GM18511 (cell line): ENCODE results near the gene OCIAD2.
"Not testable (repeated sequence)": the region's sequence is repeated elsewhere in the genome, so short reads cannot be mapped to it uniquely, and the experiment has no call there.

ENCODE experiments used
- ATAC-seq: cut with Tn5 transposase; IDR thresholded peaks from one replicate; pipeline ENCODE4 v1.9.1; 2021; ENCODE audit warnings: mild to moderate bottlenecking, moderate library complexity; ENCODE audit not compliant: unreplicated experiment

The OCIAD2 gene

GRCh38 chr4:48854982-48855381, 51.6 kb downstream of the OCIAD2 start:
- ATAC-seq: no peak

DNA sequence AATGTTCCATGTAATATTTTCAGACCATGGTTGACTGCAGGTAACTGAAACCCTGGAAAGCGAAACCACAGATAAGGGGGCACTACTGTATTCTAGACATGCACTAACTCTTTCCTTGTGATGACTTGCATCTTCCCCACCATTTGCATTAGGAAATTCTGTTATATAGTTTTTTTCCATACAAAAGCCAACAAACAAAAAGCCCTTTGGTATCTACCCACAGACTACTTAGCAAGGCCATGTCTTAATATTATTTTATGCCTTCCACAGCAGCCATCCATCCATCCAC, 52.2 kb downstream of the OCIAD2 start:
- no peak for ATAC-seq

- ATAC-seq: no peak
Measured at GRCh38 chr4:48853604-48854394, 52.8 kb downstream of the OCIAD2 start.

DNA sequence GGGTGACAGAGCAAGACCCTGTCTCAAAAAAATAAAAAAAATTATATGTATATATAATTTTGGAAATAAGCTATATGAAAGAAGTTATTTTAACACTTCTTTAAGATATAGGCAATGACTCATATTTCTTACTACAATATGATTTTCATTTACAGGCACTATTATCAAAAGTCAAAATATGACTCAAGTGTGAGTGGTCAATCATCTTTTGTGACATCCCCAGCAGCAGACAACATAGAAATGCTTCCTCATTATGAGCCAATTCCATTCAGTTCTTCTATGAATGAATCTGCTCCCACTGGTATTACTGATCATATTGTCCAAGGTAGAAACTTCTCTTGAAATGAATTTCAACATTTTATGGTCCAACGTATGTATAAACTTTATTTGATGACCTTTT, 54.9 kb downstream of the OCIAD2 start:
- ATAC-seq: no peak

DNA sequence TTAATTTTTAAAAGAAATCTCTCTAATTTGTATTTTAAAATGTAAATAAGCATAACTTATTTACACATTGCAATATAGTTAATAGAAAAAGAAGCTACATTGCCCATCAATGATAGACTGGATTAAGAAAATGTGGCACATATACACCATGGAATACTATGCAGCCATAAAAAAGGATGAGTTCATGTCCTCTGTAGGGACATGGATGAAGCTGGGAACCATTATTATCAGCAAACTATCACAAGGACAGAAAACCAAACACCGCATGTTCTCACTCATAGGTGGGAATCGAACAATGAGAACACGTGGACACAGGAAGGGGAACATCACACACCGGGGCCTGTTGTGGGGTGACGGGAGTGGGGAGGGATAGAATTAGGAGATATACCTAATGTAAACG, 57.8 kb downstream of the OCIAD2 start:
- not testable (repeated sequence) for ATAC-seq

DNA sequence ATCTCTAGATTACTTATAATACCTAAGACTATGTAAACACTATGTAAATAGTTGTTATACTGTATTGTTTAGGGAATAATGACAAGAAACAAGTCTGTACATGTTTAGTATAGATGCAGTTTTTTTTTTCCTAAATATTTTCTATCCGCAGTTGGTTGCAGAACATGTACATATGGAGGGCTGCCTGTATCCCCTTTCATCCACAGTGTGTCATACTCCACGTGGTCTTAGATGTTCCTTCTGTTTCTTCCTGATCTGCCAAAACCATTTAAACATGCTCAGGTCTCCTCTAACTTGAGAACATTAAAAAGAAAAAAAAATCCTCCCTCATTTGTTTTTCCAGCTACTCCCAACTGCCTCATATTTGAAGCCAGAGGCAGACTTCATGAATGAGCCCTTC, 61.7 kb downstream of the OCIAD2 start:
- ATAC-seq: no peak

DNA sequence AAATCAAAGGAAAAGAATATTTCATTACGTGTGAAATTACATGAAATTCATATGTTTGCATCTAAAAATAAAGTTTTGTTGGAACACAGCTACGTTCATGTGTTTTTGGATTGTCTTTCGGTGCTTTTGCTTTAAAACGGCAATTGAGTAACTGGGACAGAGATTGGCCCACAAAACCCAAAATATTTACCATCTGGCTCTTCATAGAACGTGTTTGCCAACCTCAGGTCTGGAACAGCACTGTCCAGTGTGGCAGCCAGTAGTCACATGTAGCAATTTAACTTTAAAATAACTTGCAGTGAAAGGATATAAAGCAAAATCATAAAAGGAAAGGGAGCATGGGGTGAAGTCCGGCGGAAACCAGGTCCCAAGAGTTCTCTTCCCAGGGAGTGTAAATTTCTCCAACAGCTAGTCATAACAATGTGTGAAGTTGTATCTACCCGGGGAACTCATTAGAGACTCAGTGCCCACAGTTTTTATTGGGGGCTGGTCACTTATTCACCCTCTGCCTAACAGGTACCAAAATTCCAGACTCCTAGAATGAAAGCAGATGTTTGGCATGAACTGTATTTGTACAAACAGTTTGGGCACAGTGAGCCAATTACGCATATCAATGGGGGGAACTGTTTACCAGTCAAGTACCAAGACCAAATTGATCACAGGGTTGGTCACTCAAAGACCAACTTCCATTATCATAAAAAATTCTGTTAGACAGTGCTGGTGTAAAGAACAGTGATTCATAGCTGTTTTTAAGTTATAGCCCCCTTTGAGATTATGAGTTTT, 65.3 kb downstream of the OCIAD2 start:
- no peak for ATAC-seq

DNA sequence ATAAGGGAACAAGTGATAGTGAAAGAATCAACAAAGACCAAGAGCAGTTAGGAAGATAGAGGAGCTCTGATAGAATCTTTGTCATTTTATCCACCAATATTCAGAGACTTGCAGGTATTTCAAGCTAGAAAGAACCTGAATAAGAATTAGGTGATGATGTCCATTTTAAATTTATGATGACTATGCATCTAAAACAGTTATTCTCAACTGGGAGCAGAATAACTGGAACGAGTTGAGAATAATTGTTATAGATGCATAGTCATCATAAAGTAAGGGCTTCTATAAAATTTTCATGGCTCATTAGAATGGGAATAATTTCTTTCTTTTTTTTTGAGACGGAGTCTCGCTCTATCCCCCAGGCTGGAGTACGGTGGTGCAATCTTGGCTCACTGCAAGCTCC, 69.9 kb downstream of the OCIAD2 start:
- ATAC-seq: no peak
